Stimulated activated CD8-positive, alpha-beta memory T cell treated with anti-CD3 and anti-CD28 coated beads, Interleukin-7, amount 100 ng/mL, for 4 hours (primary cell): ENCODE results near the gene MXRA5.
"Not testable (repeated sequence)": the region's sequence is repeated elsewhere in the genome, so short reads cannot be mapped to it uniquely, and the experiment has no call there.

ENCODE experiments used
- DNase-seq, 2 donors: peaks; one replicate each; pipeline ENCODE4 v3.0.0-alpha.2; 2020; ENCODE audit warnings: low read depth in 2 of 2

MXRA5 gene

GRCh38 chrX:3343569-3343968 is 2.9 kb downstream of the MXRA5 start:
- DNase-seq: not testable (repeated sequence)

- no peak for DNase-seq
These were observed 6.4 kb downstream of the MXRA5 start for GRCh38 chrX:3340016-3340415.

- no peak for DNase-seq
These were observed 19.8 kb downstream of the MXRA5 start for GRCh38 chrX:3326681-3327080.

- DNase-seq: no peak
These were observed 25.9 kb downstream of the MXRA5 start for GRCh38 chrX:3320471-3321046.

- DNase-seq: no peak
These were observed 29.2 kb downstream of the MXRA5 start for GRCh38 chrX:3317191-3317718.

GRCh38 chrX:3312109-3312508 is 34.3 kb downstream of the MXRA5 start:
- DNase-seq: no peak

GRCh38 chrX:3307881-3308280 is 38.6 kb downstream of the MXRA5 start:
- no peak for DNase-seq

- no peak for DNase-seq
These were observed 46.8 kb downstream of the MXRA5 start for GRCh38 chrX:3299636-3300035.

- DNase-seq: no peak
These were observed 50.7 kb downstream of the MXRA5 start for GRCh38 chrX:3295731-3296130.

- DNase-seq: no peak
These were observed 53.2 kb downstream of the MXRA5 start for GRCh38 chrX:3293251-3293650.

- no peak for DNase-seq
These were observed 55.9 kb downstream of the MXRA5 start for GRCh38 chrX:3290561-3290960.

GRCh38 chrX:3286196-3286945 is 60.1 kb downstream of the MXRA5 start:
- no peak for DNase-seq

- DNase-seq: no peak
These were observed 65.7 kb downstream of the MXRA5 start for GRCh38 chrX:3280706-3281105.

GRCh38 chrX:3273668-3274067 is 72.8 kb downstream of the MXRA5 start:
- not testable (repeated sequence) for DNase-seq

- no peak for DNase-seq
These were observed 74.6 kb downstream of the MXRA5 start for GRCh38 chrX:3271834-3272186.

GRCh38 chrX:3271183-3271833 is 75.1 kb downstream of the MXRA5 start:
- DNase-seq: no peak

- no peak for DNase-seq
These were observed 77.6 kb downstream of the MXRA5 start for GRCh38 chrX:3268829-3269228.

- DNase-seq: no peak
These were observed 82.7 kb downstream of the MXRA5 start for GRCh38 chrX:3263681-3264126.

GRCh38 chrX:3262901-3263300 is 83.6 kb downstream of the MXRA5 start:
- no peak for DNase-seq
